GM21526 (cell line): ENCODE data around the gene GRM4.

Source experiments
- ATAC-seq: cut with Tn5 transposase; IDR thresholded peaks from one replicate; pipeline ENCODE4 v1.9.1; 2021; ENCODE audit warnings: moderate library complexity; ENCODE audit not compliant: unreplicated experiment, low FRiP score

Gene GRM4

GRCh38 chr6:34113532-34113931, 32.4 kb downstream of the GRM4 start:
- ATAC-seq, result no peak

GRCh38 chr6:34112126-34112525, 33.8 kb downstream of the GRM4 start:
- ATAC-seq, result no peak

DNA sequence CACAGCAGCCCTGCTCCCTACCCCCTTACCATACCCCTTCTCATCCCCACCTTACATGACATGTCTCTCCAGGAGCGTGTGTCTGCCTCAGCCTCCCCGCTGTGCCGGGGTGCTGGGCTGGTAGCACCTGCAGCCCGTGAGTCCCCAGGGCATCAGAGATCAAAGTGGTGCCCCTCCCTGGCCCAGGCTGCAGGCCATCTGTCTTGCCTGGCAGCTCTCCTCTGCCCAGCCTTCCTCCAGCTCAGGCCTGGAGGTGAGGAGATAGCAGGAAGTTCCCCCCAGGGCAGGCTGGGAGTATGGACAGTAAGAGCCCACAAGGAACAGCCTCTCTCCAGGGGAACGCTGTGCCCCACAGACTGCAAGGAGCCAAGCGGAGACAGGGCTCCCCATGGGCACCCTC, 35.3 kb downstream of the GRM4 start:
- no peak for ATAC-seq

- ATAC-seq, result no peak
Observed at GRCh38 chr6:34108176-34108575, 37.7 kb downstream of the GRM4 start.

DNA sequence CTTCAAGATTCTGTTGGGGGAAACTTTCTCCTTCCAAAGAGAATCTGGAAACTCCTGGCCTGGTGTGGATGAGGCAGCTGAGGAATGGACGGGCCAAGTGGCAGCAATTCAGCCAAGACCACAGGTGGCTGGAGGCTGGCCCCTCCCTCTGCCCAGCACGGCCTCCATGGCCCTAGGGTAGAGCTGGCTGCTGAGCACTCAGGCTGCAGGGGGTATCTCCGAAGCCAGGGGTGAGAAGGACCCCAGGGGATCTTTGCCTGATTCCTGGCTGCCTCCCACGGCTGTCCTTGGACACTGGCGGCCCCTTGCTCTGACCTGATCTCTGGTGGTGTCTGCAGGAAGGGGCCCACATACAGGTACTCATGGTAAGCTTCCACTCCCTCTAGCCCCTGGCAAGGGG, 39.0 kb downstream of the GRM4 start:
- ATAC-seq, result no peak

GRCh38 chr6:34106421-34106820, 39.5 kb downstream of the GRM4 start:
- no peak for ATAC-seq

- ATAC-seq, result no peak
Observed at GRCh38 chr6:34104628-34105027, 41.3 kb downstream of the GRM4 start.

- ATAC-seq, result no peak
Observed at GRCh38 chr6:34104186-34104585, 41.7 kb downstream of the GRM4 start.

- no peak for ATAC-seq
Observed at GRCh38 chr6:34103321-34103720, 42.6 kb downstream of the GRM4 start.

DNA sequence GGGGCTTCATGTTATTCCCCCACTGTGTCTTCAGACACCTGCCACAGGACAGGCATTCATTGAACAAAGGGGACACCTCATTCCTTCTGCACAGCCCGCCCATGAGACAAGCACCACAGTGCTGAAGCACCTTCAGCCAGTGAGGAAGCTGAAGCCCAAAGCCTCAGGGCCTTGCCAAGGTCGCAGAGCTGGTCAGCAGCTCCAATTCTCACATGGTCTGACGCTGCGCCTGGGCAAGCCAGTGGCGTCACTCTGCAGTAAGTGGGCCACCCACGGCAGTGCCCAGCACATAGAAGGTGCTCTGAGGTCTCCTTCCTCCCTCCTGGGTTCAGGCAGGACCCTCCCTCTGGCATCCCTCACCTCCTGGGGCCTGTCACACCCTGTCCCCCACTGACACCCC, 43.2 kb downstream of the GRM4 start:
- ATAC-seq, result no peak

- ATAC-seq, result no peak
Observed at GRCh38 chr6:34102099-34102656, 43.7 kb downstream of the GRM4 start.

GRCh38 chr6:34100788-34101187, 45.1 kb downstream of the GRM4 start:
- ATAC-seq, result no peak

DNA sequence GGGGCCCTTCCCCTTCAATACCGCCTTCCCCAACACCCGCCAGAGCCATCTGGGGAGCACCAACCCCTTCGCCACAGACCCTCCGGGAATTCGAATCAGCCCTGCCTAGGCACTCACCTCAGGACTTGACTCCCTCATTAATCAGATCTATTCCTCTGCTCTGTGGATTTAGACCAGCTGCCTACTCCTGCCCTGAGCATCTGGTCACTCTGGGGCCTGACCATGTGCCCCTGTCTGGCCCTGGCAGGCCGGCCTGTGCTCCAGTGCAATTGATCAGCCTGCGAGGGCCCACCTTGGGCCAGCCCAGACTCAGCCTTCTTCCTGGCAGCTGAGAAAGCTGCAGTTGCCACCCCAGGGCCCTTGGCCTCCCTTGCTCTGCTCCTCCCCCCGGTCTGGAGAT, 46.0 kb downstream of the GRM4 start:
- no peak for ATAC-seq

DNA sequence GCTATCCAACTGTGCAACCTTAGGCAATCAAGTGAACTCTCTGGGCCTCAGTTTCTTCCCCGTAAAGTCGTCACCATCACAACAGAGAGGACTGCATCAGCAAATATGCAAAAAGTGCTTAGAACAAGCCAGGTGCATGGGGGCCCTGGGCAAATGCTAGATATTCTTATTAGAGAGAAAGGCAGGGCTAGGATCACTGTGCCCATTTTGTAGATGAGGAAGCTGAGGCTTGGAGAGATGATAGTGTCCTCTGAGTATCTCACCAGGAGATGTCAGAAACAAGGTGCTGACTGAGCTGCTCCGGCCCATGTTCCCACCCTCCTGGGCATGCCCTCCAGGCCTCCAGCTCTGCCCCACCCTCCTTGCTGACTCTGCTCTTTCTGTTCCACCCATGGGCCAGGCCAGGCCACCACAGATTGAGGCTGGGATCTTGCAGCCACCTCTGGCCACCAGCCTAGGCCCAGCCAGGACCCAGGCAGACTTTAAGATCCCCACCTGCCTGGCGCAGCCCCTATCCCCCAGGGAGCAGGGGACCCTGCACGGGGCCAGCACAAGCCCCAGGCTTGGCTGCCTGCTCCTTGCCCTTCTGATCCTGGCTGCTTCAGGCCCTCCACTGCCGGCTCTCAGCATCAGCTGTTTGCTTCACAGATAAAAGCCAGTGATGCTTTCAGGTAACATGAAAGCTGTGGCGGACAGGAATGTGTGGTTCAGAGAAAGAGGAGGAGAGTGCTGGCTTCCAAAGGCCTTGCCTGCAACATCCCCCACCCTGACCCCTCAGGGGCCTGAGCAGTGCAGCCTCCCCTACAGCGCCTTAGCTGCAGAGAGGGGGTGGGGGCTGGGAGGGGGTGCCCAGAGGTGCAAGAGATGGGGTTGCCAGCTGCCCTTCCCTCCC, 47.6 kb downstream of the GRM4 start:
- no peak for ATAC-seq

- ATAC-seq, result no peak
Observed at GRCh38 chr6:34096814-34097213, 49.1 kb downstream of the GRM4 start.

DNA sequence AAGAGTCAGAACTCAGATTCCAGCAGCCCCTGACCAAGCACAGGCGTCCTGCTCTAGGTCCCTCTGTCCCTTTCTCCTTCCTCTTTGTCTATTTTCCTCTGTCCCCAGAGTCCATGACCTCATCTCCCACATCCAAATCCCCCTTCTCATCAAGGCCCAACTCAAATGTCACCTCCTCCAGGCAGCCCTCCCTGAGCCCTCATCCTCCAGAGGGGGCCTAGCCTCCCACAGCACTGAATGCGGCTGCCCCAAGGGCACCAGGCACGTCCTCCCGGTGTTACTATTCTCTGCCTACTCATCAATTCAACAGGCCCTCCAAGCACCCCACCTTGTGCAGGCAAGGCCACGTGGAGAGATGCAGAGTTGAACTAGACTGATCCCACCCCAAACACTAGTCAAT, 49.7 kb downstream of the GRM4 start:
- ATAC-seq, result no peak

GRCh38 chr6:34095741-34096140, 50.1 kb downstream of the GRM4 start:
- ATAC-seq, result no peak

DNA sequence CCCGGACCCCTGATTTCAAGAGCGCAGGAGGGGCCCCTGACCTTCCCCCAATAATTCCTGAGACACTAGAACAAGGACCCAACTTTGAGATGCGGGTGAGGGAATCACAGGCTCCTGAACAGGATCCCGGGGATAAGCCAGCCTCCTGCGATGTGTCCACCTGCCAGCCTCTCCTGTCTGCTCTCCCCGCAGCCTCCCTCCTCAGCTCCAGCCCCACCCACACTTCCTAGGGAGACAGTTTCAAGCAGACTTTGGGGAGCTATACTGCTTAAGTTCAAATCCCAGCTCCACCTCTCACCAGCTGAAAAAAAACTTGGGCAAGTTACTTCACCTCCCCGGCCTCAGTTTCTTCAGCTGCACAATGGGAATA, 50.8 kb downstream of the GRM4 start:
- no peak for ATAC-seq

DNA sequence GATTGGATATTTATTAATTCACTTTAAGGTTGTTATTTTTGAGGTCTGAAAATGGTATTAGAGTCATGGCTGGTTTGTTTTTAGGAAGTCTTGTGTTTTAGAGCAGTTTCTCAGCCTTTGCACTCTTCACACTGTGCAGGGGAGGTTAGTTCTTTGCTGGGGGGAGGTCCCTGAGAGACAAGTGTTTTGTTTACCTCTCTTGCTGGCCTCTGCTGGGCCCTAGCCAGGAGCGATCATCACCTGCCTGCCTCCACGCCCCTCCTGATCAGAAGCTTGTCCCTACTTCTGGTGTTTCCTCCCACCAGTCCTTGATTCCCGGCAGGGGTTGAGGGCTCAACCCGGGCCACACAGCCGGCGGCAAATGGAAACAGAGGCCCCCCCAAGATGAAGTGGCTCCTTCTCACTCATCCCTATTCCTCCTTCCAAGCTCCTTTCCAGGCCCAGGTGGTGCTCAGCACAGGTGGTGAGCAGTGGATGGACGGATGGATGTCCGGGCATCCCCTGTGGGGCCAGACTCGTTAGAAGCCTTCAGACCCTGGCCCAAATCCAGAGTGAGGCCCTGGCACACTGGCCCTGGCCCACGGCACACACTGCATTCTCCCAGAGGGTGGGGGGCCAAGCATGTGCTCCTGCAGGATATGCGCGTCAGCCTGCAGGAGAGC, 51.3 kb downstream of the GRM4 start:
- ATAC-seq, result no peak

GRCh38 chr6:34093854-34094430, 51.9 kb downstream of the GRM4 start:
- ATAC-seq, result no peak

GRCh38 chr6:34093206-34093605, 52.7 kb downstream of the GRM4 start:
- no peak for ATAC-seq
